GM12872 (cell line): ENCODE measurements around the gene NCF4.

ENCODE experiments used
- CTCF ChIP-seq: IDR thresholded peaks from 3 replicates; pipeline ENCODE4 v1.5.1; 2011; ENCODE audit warnings: low read depth, mild to moderate bottlenecking, low read length, moderate library complexity; ENCODE audit not compliant: insufficient read depth

Gene NCF4

GRCh38 chr22:36925388-36926290 is 64.8 kb downstream of the NCF4 start:
- no peak for TF ChIP-seq CTCF

- no peak for TF ChIP-seq CTCF
Observed at GRCh38 chr22:36926309-36926708, 65.5 kb downstream of the NCF4 start.

- no peak for TF ChIP-seq CTCF
Observed at GRCh38 chr22:36926721-36927435, 66.1 kb downstream of the NCF4 start.
